Mucosa of descending colon (tissue), 3 donors: Measurements from ENCODE around the gene PRICKLE2. TPM values are rescaled to one million over a fixed set of nuclear protein-coding genes. Genes with fewer than 3 reads are reported as not detected.

Source experiments
- ATAC-seq: fragments of 200-7000 bp; cut with Tn5 transposase; one replicate; pipeline ENCODE4 v1.9.1; 2020; ENCODE audit warnings: mild to moderate bottlenecking, moderate library complexity
- DNase-seq, 3 donors: peaks; one replicate each; pipeline ENCODE4 v3.0.0-alpha.2; 2020
- H3K36me3 ChIP-seq: fragments of 200-600 bp; one replicate; pipeline ENCODE4 v1.8.0; 2021; ENCODE audit warnings: low read depth, mild to moderate bottlenecking
- H3K4me1 ChIP-seq: fragments of 200-600 bp; one replicate; pipeline ENCODE4 v1.8.0; 2021; ENCODE audit warnings: low read depth, mild to moderate bottlenecking
- H3K4me3 ChIP-seq: fragments of 200-600 bp; one replicate; pipeline ENCODE4 v1.8.0; 2021; ENCODE audit warnings: mild to moderate bottlenecking
- H3K9me3 ChIP-seq: fragments of 200-600 bp; one replicate; pipeline ENCODE4 v1.8.0; 2021; ENCODE audit warnings: mild to moderate bottlenecking
- intact Hi-C, 2 donors: fragments of 100-400 bp; cut with DNase I in 1 of 2; cut with micrococcal nuclease in 1 of 2; formaldehyde crosslinking; loops; one replicate each; pipeline versions ENCODE4 v1.11.0 to v1.11.1; 2022; cut with DNase I, micrococcal nuclease
- total RNA-seq, 3 donors: library from RNA; stranded (reverse); fragmentation: NEBNext Ultra II Directional in 2 of 3; extraction: Animal tissue kit (Norgen Biotek cat#: 25700) in 2 of 3; gene quantifications; one replicate each; pipeline versions ENCODE4 v1.2.1 to v1.2.4, GENCODE V29; 2021 to 2023
- TF ChIP-seq, protein P1 (sequence below): fragments of 200-600 bp; IDR thresholded peaks from one replicate; pipeline ENCODE4 v1.8.0; 2022; ENCODE audit warnings: antibody characterized with exemption, mild to moderate bottlenecking
- donor health status: DM: no; HTN: no; CAD: no; lungs with moderate emphysema.
- donor health status: DM: no; HTN: no; CAD: no.
- donor health status: DM: no; HTN: yes; CAD: no.

Gene PRICKLE2
- total RNA-seq, 3 donors from 2014 or later = 4.3 to 66.3 (median 7.0) TPM

DNA sequence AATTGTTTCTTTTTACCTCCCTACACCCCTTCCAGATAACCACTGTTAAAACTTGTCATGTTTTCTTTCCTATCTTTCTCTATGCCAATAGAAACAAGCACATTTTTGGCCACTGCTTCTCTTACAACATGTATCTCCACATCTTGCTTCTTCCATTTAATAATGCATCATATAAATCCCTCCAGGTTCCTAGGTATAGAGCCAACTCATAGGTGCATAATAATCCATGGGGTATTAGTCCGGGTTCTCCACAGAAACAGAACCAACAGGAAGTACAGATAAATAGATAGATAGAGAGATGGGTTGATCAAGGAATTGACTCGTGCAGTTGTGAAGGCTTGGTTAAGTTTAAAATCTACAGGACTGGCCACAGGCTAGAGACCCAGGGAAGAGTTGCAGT lies 160.5 kb downstream of the PRICKLE2 start:
- ATAC-seq (no peak), DNase-seq (no peak)
- intact Hi-C loops = no loop called here
- H3K4me1 ChIP-seq = no peaks in the 10 kb centered on the region
- TF ChIP-seq, protein P1, sequence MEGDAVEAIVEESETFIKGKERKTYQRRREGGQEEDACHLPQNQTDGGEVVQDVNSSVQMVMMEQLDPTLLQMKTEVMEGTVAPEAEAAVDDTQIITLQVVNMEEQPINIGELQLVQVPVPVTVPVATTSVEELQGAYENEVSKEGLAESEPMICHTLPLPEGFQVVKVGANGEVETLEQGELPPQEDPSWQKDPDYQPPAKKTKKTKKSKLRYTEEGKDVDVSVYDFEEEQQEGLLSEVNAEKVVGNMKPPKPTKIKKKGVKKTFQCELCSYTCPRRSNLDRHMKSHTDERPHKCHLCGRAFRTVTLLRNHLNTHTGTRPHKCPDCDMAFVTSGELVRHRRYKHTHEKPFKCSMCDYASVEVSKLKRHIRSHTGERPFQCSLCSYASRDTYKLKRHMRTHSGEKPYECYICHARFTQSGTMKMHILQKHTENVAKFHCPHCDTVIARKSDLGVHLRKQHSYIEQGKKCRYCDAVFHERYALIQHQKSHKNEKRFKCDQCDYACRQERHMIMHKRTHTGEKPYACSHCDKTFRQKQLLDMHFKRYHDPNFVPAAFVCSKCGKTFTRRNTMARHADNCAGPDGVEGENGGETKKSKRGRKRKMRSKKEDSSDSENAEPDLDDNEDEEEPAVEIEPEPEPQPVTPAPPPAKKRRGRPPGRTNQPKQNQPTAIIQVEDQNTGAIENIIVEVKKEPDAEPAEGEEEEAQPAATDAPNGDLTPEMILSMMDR = no peak
- no peaks in the 10 kb centered on the region for H3K9me3 ChIP-seq
- no peaks in the 10 kb centered on the region for H3K36me3 ChIP-seq
- no peak overlapping the region for H3K4me3 ChIP-seq

DNA sequence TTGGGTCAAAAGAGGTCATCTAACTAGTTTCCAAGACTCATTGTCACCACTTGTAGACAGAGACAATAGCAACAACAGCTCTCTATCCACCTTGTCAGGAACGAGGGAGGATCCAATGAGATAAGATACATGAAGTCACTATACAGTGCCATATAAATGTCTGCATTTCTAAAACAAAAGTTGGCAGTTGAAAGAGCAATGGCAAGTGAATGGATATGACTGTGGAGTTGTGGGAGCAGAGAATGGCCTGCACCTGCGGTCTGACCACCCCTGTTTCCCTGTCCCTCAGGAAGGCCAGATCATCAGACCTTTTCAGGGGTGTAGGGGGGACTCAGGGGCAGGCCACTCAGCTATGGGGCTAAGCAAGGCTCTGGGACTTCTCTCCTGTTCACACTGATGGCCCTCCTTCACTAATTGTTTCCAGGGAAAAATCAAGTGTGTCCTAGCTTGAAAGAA lies 161.3 kb downstream of the PRICKLE2 start:
- H3K9me3 ChIP-seq = no peaks in the 10 kb centered on the region
- no peak for ATAC-seq
- intact Hi-C loops = no loop called here
- H3K36me3 ChIP-seq = no peaks in the 10 kb centered on the region
- no peak overlapping the region for H3K4me3 ChIP-seq
- H3K4me1 ChIP-seq = no peaks in the 10 kb centered on the region
- TF ChIP-seq, protein P1 = no peak
- DNase-seq = no peak

DNA sequence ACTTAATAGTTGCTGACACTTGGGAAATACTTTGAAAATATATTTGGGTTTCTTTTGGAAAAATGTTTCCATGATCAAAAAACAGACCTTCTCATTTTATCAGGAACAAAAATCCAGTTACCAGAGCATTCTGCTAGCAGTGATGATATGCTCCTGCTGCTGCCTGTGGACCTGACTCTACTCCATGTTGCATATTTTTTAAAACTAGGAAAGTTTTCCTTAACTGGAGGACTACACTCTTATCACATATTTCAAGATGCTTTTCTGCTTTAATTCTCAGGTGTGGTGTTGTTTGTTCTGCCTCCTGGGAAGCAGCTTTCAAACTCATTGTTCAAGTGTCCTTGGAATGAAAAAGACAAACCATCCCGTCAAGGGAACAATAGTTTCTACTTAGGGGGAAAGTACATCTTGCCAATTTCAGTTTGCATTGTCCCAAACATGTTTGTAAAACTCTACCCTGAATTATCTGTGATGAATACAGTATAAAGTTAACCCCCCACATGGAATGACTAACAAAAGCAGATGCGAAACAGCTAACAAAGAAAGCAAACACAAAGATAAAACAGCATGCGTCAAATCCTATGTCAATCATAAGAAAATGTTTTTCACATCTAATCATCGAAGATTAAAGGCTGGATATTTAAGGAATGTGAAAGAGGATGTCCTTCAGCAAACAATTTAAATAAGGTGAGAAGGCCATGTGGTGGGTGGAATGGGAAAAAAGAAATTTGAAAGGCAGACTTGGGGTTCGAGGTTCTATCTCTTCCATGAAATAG lies 161.9 kb downstream of the PRICKLE2 start:
- DNase-seq (no peak), ATAC-seq (no peak)
- intact Hi-C loops = no loop called here
- no peaks in the 10 kb centered on the region for H3K36me3 ChIP-seq
- TF ChIP-seq, protein P1 = no peak
- H3K4me3 ChIP-seq = no peak overlapping the region
- no peaks in the 10 kb centered on the region for H3K9me3 ChIP-seq
- no peaks in the 10 kb centered on the region for H3K4me1 ChIP-seq

DNA sequence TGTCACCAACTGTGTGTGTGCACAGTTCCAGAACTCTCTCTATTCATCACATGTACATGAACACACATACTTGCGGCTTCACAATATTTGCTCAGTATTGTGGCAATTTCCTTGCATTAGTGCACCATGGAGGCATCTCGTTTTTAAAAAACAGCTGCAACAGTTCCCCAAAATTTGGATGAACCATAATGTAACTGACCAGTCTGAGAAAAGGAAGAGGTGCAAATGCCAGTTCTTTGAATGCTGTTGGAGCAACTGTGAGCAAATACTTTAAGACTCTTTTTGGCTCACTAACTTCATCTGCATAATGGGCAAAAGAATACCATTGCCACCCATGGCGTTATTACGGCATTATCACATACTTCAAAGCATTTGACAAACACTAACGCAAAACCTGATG lies 163.6 kb downstream of the PRICKLE2 start:
- no peaks in the 10 kb centered on the region for H3K36me3 ChIP-seq
- H3K9me3 ChIP-seq = no peaks in the 10 kb centered on the region
- no peak for ATAC-seq
- no peak overlapping the region for H3K4me3 ChIP-seq
- H3K4me1 ChIP-seq = no peaks in the 10 kb centered on the region
- DNase-seq = no peak
- intact Hi-C loops = no loop called here
- TF ChIP-seq, protein P1 = no peak

DNA sequence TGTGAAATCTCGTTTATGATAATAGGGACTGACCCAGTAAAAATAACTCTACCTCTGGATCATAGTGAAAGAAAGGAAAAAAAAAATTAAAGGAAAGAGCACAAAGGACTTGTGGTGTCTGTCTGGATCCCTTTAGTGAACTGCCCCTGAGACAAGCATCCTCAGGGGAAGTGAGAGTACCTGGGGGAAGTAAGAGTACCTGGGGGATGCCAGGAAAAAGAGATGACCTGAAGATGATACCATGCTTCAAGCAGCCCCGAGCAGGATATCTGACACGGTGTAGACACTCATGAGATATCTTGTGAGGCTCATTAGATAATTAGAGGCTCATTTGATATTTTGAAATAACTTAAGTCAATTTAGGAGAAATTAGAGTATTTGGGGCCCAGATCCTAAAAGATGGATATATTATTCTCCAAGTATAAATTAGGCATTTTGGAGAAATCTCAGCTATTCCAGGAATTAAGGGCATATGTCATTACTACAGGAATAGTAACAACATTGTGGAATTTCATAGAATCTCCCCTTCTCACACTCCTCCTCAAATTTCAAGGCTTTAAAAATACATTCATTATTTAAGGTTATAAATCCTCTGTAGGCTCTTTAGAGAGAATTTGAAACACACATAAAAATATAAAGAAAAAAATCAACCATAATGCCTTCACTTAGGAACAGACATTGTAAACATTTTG lies 165.6 kb downstream of the PRICKLE2 start:
- Histone ChIP-seq H3K4me3 (no peak overlapping the region), H3K4me1 (no peaks in the 10 kb centered on the region), H3K9me3 (no peaks in the 10 kb centered on the region), H3K36me3 (no peaks in the 10 kb centered on the region)
- intact Hi-C loops = no loop called here
- DNase-seq (no peak), ATAC-seq (no peak)
- TF ChIP-seq, protein P1 = no peak
